Tibial artery (tissue), 4 donors: ENCODE measurements around the gene GPD1.
A peak's percentile ranks its signal among the peaks of the same experiment; 100 is the strongest.

Experiments used
- DNase-seq, 2 donors: peaks; one replicate each; pipeline ENCODE4 v3.0.0-alpha.2; 2019
- H3K27ac ChIP-seq, 2 donors: fragments of 200-600 bp; sonication (generic) in 1 of 2; 1 replicate in 1 of 2; 2 replicates in 1 of 2; pipeline ENCODE4 v1.5.1; 2018 to 2019; ENCODE audit warnings: mild to moderate bottlenecking in 1 of 2
- H3K27me3 ChIP-seq, 2 donors: fragments of 200-600 bp; sonication (generic) in 1 of 2; one replicate each; pipeline versions ENCODE4 v1.5.1 to v1.6.0; 2016 to 2019
- H3K36me3 ChIP-seq, 3 donors: fragments of 200-600 bp; sonication (generic) in 2 of 3; one replicate each; pipeline ENCODE4 v1.5.1; 2016 to 2019; ENCODE audit warnings: mild to moderate bottlenecking in 2 of 3
- H3K4me1 ChIP-seq, 4 donors: fragments of 200-600 bp; sonication (generic) in 2 of 4; 1 replicate in 3 of 4; 2 replicates in 1 of 4; pipeline ENCODE4 v1.5.1; 2016 to 2019
- H3K4me3 ChIP-seq, 2 donors: fragments of 200-600 bp; sonication (generic) in 1 of 2; 1 replicate in 1 of 2; 2 replicates in 1 of 2; pipeline ENCODE4 v1.5.1; 2018 to 2019; ENCODE audit warnings: mild to moderate bottlenecking in 2 of 2
- H3K9me3 ChIP-seq, 3 donors: fragments of 200-600 bp; sonication (generic) in 1 of 3; one replicate each; pipeline ENCODE4 v1.5.1; 2016 to 2019
- CTCF ChIP-seq, 2 experiments: fragments of 200-600 bp in 1 of 2; fragments of 450-650 bp in 1 of 2; IDR thresholded peaks; one replicate each; pipeline ENCODE4 v1.5.1; 2017 to 2019; ENCODE audit warnings: antibody characterized with exemption in 2 of 2, mild to moderate bottlenecking in 1 of 2, moderate library complexity in 1 of 2
- intact Hi-C: fragments of 100-400 bp; cut with DNase I; formaldehyde crosslinking; loops from one replicate; pipeline ENCODE4 v1.15.0; 2023; ENCODE audit warnings: low total_unique reads

Gene GPD1

GRCh38 chr12:50061946-50062686, 41.7 kb upstream of the GPD1 start:
- Histone ChIP-seq H3K4me3 (no peak overlapping the region), H3K27me3 (peaks cover 0 to 3% of the 10 kb centered on the region in 2 donors), H3K27ac (no peak overlapping the region), H3K36me3 (no peaks in the 10 kb centered on the region), H3K4me1 (peaks cover 0 to 23% (median 12%) of the 10 kb centered on the region in 4 donors), H3K9me3 (no peaks in the 10 kb centered on the region)
- DNase-seq = no peak
- no peak for TF ChIP-seq CTCF (IDR thresholded peaks at IDR 0.05)
- intact Hi-C loops = no loop called here

GRCh38 chr12:50062728-50063460, 40.9 kb upstream of the GPD1 start:
- no peak for TF ChIP-seq CTCF (IDR thresholded peaks at IDR 0.05)
- H3K27ac ChIP-seq = no peak overlapping the region
- H3K9me3 ChIP-seq = no peaks in the 10 kb centered on the region
- H3K4me3 ChIP-seq = no peak overlapping the region
- H3K4me1 ChIP-seq = peaks cover 0 to 18% (median 6%) of the 10 kb centered on the region in 4 donors
- no peaks in the 10 kb centered on the region for H3K36me3 ChIP-seq
- intact Hi-C loops = no loop called here
- DNase-seq = no peak
- peaks cover 0 to 3% of the 10 kb centered on the region in 2 donors for H3K27me3 ChIP-seq

- no peak overlapping the region for H3K4me3 ChIP-seq
- no peaks in the 10 kb centered on the region for H3K9me3 ChIP-seq
- no peak for TF ChIP-seq CTCF (IDR thresholded peaks at IDR 0.05)
- H3K36me3 ChIP-seq = no peaks in the 10 kb centered on the region
- intact Hi-C loops = no loop called here
- peaks cover 0 to 13% (median 4%) of the 10 kb centered on the region in 4 donors for H3K4me1 ChIP-seq
- H3K27ac ChIP-seq = peak overlapping the region in 1 of 2 donors; percentile 8
- no peak for DNase-seq
- no peaks in the 10 kb centered on the region for H3K27me3 ChIP-seq
Measured at GRCh38 chr12:50065726-50066310, 38.0 kb upstream of the GPD1 start.

GRCh38 chr12:50066402-50066801, 37.4 kb upstream of the GPD1 start:
- intact Hi-C loops = no loop called here
- no peaks in the 10 kb centered on the region for H3K36me3 ChIP-seq
- H3K4me1 ChIP-seq = peaks cover 0 to 13% (median 4%) of the 10 kb centered on the region in 4 donors
- DNase-seq = peak in 1 of 2 donors; percentile 80
- peak overlapping the region; percentile 8 to 58 for H3K27ac ChIP-seq
- no peak overlapping the region for H3K4me3 ChIP-seq
- H3K27me3 ChIP-seq = no peaks in the 10 kb centered on the region
- H3K9me3 ChIP-seq = no peaks in the 10 kb centered on the region
- no peak for TF ChIP-seq CTCF (IDR thresholded peaks at IDR 0.05)

- no peak for TF ChIP-seq CTCF (IDR thresholded peaks at IDR 0.05)
- peaks cover 0 to 13% (median 4%) of the 10 kb centered on the region in 4 donors for H3K4me1 ChIP-seq
- H3K27ac ChIP-seq = no peak overlapping the region
- H3K9me3 ChIP-seq = no peaks in the 10 kb centered on the region
- intact Hi-C loops = no loop called here
- H3K36me3 ChIP-seq = no peaks in the 10 kb centered on the region
- DNase-seq = no peak
- H3K27me3 ChIP-seq = no peaks in the 10 kb centered on the region
- H3K4me3 ChIP-seq = no peak overlapping the region
Measured at GRCh38 chr12:50069069-50069468, 34.7 kb upstream of the GPD1 start.
